Loucy (cell line): ENCODE measurements around the gene IGF1R.

Source experiments
- EZH2phosphoT487 ChIP-seq: fragments of 200-600 bp; IDR thresholded peaks from 2 replicates; pipeline ENCODE4 v1.6.1; 2018; ENCODE audit warnings: antibody characterized with exemption, mild to moderate bottlenecking, moderate library complexity, borderline replicate concordance
- TF ChIP-seq, protein P1 (sequence below): fragments of 200-600 bp; sonication (generic); conservative IDR thresholded peaks from 2 replicates; pipeline ENCODE4 v1.5.1; 2014; ENCODE audit warnings: mild to moderate bottlenecking, antibody characterized with exemption, low read length

DNA sequence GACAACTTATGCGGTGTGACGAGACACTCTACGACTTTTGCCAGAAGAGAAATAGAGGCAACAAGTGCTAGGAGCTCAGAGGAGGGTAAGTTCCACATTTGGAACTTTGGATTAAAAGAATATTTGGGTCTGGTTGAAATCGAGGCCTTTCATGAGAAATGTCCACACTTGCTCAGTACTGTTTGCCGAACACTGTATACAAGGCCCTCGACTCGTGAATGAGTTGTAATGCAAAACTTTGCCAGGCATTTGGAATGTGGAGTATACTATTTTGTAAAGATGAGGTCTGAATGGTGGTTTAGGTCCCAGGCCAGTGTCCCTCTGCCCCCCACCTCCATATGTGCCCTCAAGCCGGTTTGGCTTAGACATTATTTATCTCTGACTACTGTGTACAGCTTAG, 73.9 kb downstream of the IGF1R start:
- TF ChIP-seq, protein P1, sequence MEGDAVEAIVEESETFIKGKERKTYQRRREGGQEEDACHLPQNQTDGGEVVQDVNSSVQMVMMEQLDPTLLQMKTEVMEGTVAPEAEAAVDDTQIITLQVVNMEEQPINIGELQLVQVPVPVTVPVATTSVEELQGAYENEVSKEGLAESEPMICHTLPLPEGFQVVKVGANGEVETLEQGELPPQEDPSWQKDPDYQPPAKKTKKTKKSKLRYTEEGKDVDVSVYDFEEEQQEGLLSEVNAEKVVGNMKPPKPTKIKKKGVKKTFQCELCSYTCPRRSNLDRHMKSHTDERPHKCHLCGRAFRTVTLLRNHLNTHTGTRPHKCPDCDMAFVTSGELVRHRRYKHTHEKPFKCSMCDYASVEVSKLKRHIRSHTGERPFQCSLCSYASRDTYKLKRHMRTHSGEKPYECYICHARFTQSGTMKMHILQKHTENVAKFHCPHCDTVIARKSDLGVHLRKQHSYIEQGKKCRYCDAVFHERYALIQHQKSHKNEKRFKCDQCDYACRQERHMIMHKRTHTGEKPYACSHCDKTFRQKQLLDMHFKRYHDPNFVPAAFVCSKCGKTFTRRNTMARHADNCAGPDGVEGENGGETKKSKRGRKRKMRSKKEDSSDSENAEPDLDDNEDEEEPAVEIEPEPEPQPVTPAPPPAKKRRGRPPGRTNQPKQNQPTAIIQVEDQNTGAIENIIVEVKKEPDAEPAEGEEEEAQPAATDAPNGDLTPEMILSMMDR: no peak
- no peak for TF ChIP-seq EZH2phosphoT487
